Keratinocyte (primary cell): Measurements from ENCODE around the gene FREM1. TPM values are rescaled to one million over a fixed set of nuclear protein-coding genes. Genes with fewer than 3 reads are reported as not detected.

Experiments used
- DNase-seq: peaks from one replicate; pipeline ENCODE4 v3.0.0-alpha.2; 2011; ENCODE audit warnings: low read depth, missing footprints, low spot score
- FAIRE-seq: peaks from 2 replicates; lab custom pipeline; 2011; peaks lifted over from hg19 to GRCh38; lab: Jason Lieb, UNC
- H2AFZ ChIP-seq: 2 replicates; pipeline ENCODE4 v1.6.0; 2012; ENCODE audit warnings: low read length, control low read depth, inconsistent platforms; ENCODE audit not compliant: control insufficient read depth
- H3K27ac ChIP-seq: 2 replicates; pipeline ENCODE4 v1.5.1; 2011; ENCODE audit warnings: low read length; ENCODE audit not compliant: control insufficient read depth, insufficient read depth
- H3K27me3 ChIP-seq: 3 replicates; pipeline ENCODE4 v1.6.0; 2011; ENCODE audit warnings: low read length; ENCODE audit not compliant: control insufficient read depth, insufficient read depth; ENCODE audit errors: extremely low read depth
- H3K36me3 ChIP-seq, 2 experiments: 2 replicates in 1 of 2; 3 replicates in 1 of 2; pipeline ENCODE4 v1.5.1; 2011; ENCODE audit warnings: low read length in 2 of 2, mild to moderate bottlenecking in 1 of 2; ENCODE audit not compliant: control insufficient read depth in 2 of 2, insufficient read depth in 2 of 2; ENCODE audit errors: extremely low read depth in 1 of 2
- H3K4me1 ChIP-seq: 3 replicates; pipeline ENCODE4 v1.5.1; 2011; ENCODE audit warnings: low read length; ENCODE audit not compliant: control insufficient read depth, insufficient read depth; ENCODE audit errors: extremely low read depth
- H3K4me2 ChIP-seq: 3 replicates; pipeline ENCODE4 v1.6.0; 2011; ENCODE audit warnings: low read depth, low read length; ENCODE audit not compliant: control insufficient read depth, insufficient read depth; ENCODE audit errors: extremely low read depth
- H3K4me3 ChIP-seq, 3 experiments: fragments of 200-600 bp in 1 of 3; sonication (generic) in 1 of 3; 2 replicates in 2 of 3; 3 replicates in 1 of 3; pipeline ENCODE4 v1.5.1; 2011 to 2016; ENCODE audit warnings: low read length in 3 of 3, mild to moderate bottlenecking in 3 of 3, control low read depth in 2 of 3, inconsistent platforms in 1 of 3, low read depth in 1 of 3, mixed read lengths in 1 of 3, mixed run types in 1 of 3, moderate library complexity in 1 of 3; ENCODE audit not compliant: control insufficient read depth in 2 of 3, insufficient read depth in 2 of 3; ENCODE audit errors: extremely low read depth in 1 of 3
- H3K79me2 ChIP-seq: 2 replicates; pipeline ENCODE4 v1.6.0; 2012; ENCODE audit warnings: low read length; ENCODE audit not compliant: control insufficient read depth, insufficient read depth
- H3K9ac ChIP-seq: 3 replicates; pipeline ENCODE4 v1.6.0; 2011; ENCODE audit warnings: low read length; ENCODE audit not compliant: control insufficient read depth, insufficient read depth; ENCODE audit errors: extremely low read depth
- H3K9me1 ChIP-seq: 3 replicates; pipeline ENCODE4 v1.6.0; 2011; ENCODE audit warnings: low read length; ENCODE audit not compliant: control insufficient read depth, insufficient read depth; ENCODE audit errors: extremely low read depth
- H3K9me3 ChIP-seq: 2 replicates; pipeline ENCODE4 v1.5.1; 2012; ENCODE audit warnings: low read depth, low read length; ENCODE audit not compliant: control insufficient read depth
- H4K20me1 ChIP-seq: 3 replicates; pipeline ENCODE4 v1.6.0; 2011; ENCODE audit warnings: low read length; ENCODE audit not compliant: control insufficient read depth, insufficient read depth; ENCODE audit errors: extremely low read depth
- CTCF ChIP-seq, 3 experiments: IDR thresholded peaks in 1 of 3; conservative IDR thresholded peaks in 1 of 3; optimal IDR thresholded peaks in 1 of 3; 2 replicates in 2 of 3; 3 replicates in 1 of 3; pipeline versions ENCODE3 to v1.5.1; 2011; ENCODE audit warnings: low read length in 3 of 3, mild to moderate bottlenecking in 3 of 3, moderate library complexity in 2 of 3, control low read depth in 1 of 3, inconsistent platforms in 1 of 3; ENCODE audit not compliant: insufficient read depth in 2 of 3; ENCODE audit errors: extremely low read depth in 1 of 3
- EZH2 ChIP-seq: IDR thresholded peaks from one replicate; pipeline ENCODE4 v1.6.1; 2012; ENCODE audit warnings: inconsistent platforms, mild to moderate bottlenecking, low read length, moderate library complexity
- dilution Hi-C: fragments of 300-500 bp; cut with MboI; formaldehyde crosslinking; loops from one replicate; pipeline ENCODE4 v1.7.0; 2020; ENCODE audit warnings: low sequenced_read_pairs; ENCODE audit not compliant: extremely low pct_ligation_motif_present
- polyA plus RNA-seq, 5 experiments: library from polyadenylated mRNA; depleted of rRNA in 3 of 5; stranded (reverse) in 3 of 5; stranded (forward) in 1 of 5; unstranded in 1 of 5; fragments of >200 nt; gene quantifications; 1 replicate in 1 of 5; 2 replicates in 3 of 5; 3 replicates in 1 of 5; pipeline versions ENCODE4 v1.2.1 to v1.2.3, GENCODE V29; 2011 to 2012; ENCODE audit warnings: missing spikeins in 2 of 5, low read depth in 1 of 5, low replicate concordance in 1 of 5

Gene FREM1
- polyA plus RNA-seq, 1 donor (not counting 4 experiments of a cell fraction or from before 2014, with no cell fraction given) = under 0.01 TPM

GRCh38 chr9:14766299-14766698, 143.9 kb downstream of the FREM1 start:
- Histone ChIP-seq H3K27me3 (peaks cover 4% of the 10 kb centered on the region), H2AFZ (no peak overlapping the region), H3K9me1 (no peaks in the 10 kb centered on the region), H3K4me3 (no peak overlapping the region), H3K79me2 (no peaks in the 10 kb centered on the region), H4K20me1 (no peaks in the 10 kb centered on the region), H3K36me3 (no peaks in the 10 kb centered on the region), H3K27ac (no peak overlapping the region), H3K9ac (no peak overlapping the region), H3K4me2 (no peak overlapping the region), H3K4me1 (peaks cover 2% of the 10 kb centered on the region), H3K9me3 (no peaks in the 10 kb centered on the region)
- TF ChIP-seq EZH2 = no peak
- no peak for TF ChIP-seq CTCF (optimal IDR thresholded peaks at IDR 0.05 in 1 of 3, IDR thresholded peaks at IDR 0.05 in 1 of 3, conservative IDR thresholded peaks at IDR 0.05 in 1 of 3; ENCODE audit: extremely low read depth in 1 of 3, insufficient read depth in 2 of 3, low read length in 3 of 3)
- no peak for FAIRE-seq
- dilution Hi-C loops = no loop called here
- DNase-seq = no peak

GRCh38 chr9:14761584-14761983, 148.6 kb downstream of the FREM1 start:
- FAIRE-seq = no peak
- no peak overlapping the region for H3K27ac ChIP-seq
- no peak for DNase-seq
- dilution Hi-C loops = no loop called here
- H3K9me1 ChIP-seq = no peaks in the 10 kb centered on the region
- no peak overlapping the region for H2AFZ ChIP-seq
- H3K9me3 ChIP-seq = no peaks in the 10 kb centered on the region
- peaks cover 4% of the 10 kb centered on the region for H3K27me3 ChIP-seq
- H3K79me2 ChIP-seq = no peaks in the 10 kb centered on the region
- H3K9ac ChIP-seq = no peak overlapping the region
- no peak overlapping the region for H3K4me2 ChIP-seq
- H3K36me3 ChIP-seq = no peaks in the 10 kb centered on the region
- no peak overlapping the region for H3K4me3 ChIP-seq
- TF ChIP-seq EZH2 = no peak
- no peak for TF ChIP-seq CTCF (optimal IDR thresholded peaks at IDR 0.05 in 1 of 3, IDR thresholded peaks at IDR 0.05 in 1 of 3, conservative IDR thresholded peaks at IDR 0.05 in 1 of 3; ENCODE audit: extremely low read depth in 1 of 3, insufficient read depth in 2 of 3, low read length in 3 of 3)
- no peaks in the 10 kb centered on the region for H4K20me1 ChIP-seq
- H3K4me1 ChIP-seq = no peaks in the 10 kb centered on the region
